GM06990 (cell line): ENCODE results near the gene ZNF43.

Source experiments
- DNase-seq: peaks from one replicate; pipeline ENCODE4 v3.0.0-alpha.2; 2011; ENCODE audit not compliant: insufficient read length; ENCODE audit errors: extremely low read depth
- H3K27me3 ChIP-seq: replicated peaks from 2 replicates; pipeline ENCODE4 v1.6.0; 2011; ENCODE audit warnings: low read length; ENCODE audit not compliant: control insufficient read depth, insufficient read depth
- H3K36me3 ChIP-seq: 2 replicates; pipeline ENCODE4 v1.5.1; 2011; ENCODE audit warnings: low read length; ENCODE audit not compliant: control insufficient read depth, insufficient read depth
- H3K4me3 ChIP-seq: replicated peaks from 2 replicates; pipeline ENCODE4 v1.5.1; 2011; ENCODE audit warnings: low read depth, mild to moderate bottlenecking, control low read depth, low read length
- CTCF ChIP-seq: IDR thresholded peaks from 2 replicates; pipeline ENCODE4 v1.5.1; 2011; ENCODE audit warnings: low read length, control low read depth, mild to moderate bottlenecking, inconsistent platforms; ENCODE audit not compliant: insufficient read depth, poor library complexity, severe bottlenecking

Gene ZNF43

GRCh38 chr19:21856773-21857514, 21.0 kb upstream of the ZNF43 start:
- TF ChIP-seq CTCF, result no peak
- Histone ChIP-seq H3K36me3 (no peaks in the 10 kb centered on the region), H3K4me3 (no peak overlapping the region), H3K27me3 (no peaks in the 10 kb centered on the region)
- no peak for DNase-seq

- peaks cover 3% of the 10 kb centered on the region; the same call in 1 of the 2 replicates for H3K36me3 ChIP-seq
- peak overlapping the region; percentile 93 for H3K4me3 ChIP-seq
- TF ChIP-seq CTCF, result no peak
- peak; percentile 81 for DNase-seq
- H3K27me3 ChIP-seq, result no peaks in the 10 kb centered on the region
Measured at GRCh38 chr19:21851596-21852345, 15.8 kb upstream of the ZNF43 start.

- no peak for DNase-seq
- peaks cover 3% of the 10 kb centered on the region; the same call in 1 of the 2 replicates for H3K36me3 ChIP-seq
- TF ChIP-seq CTCF, result no peak
- peak overlapping the region; percentile 93 for H3K4me3 ChIP-seq
- no peaks in the 10 kb centered on the region for H3K27me3 ChIP-seq
Measured at GRCh38 chr19:21850656-21851255, 14.8 kb upstream of the ZNF43 start.

- no peaks in the 10 kb centered on the region for H3K27me3 ChIP-seq
- H3K4me3 ChIP-seq, result no peak overlapping the region
- peaks cover 5% of the 10 kb centered on the region for H3K36me3 ChIP-seq
- DNase-seq, result no peak
- no peak for TF ChIP-seq CTCF
Measured at GRCh38 chr19:21848706-21849105, 12.7 kb upstream of the ZNF43 start.

- TF ChIP-seq CTCF, result no peak
- no peak for DNase-seq
- Histone ChIP-seq H3K36me3 (peaks cover 12% of the 10 kb centered on the region), H3K4me3 (no peak overlapping the region), H3K27me3 (no peaks in the 10 kb centered on the region)
Measured at GRCh38 chr19:21843081-21843480, 7.1 kb upstream of the ZNF43 start.
